ENCODE results near the gene INO80C. TPM values are rescaled to one million over a fixed set of nuclear protein-coding genes. Genes with fewer than 3 reads are reported as not detected.

INO80C gene
- total and polyA plus RNA-seq, 5 experiments from 2014 or later = 18.7 to 29.4 (median 21.1) TPM

- peaks cover 0 to 6% (median under 1%) of the 10 kb centered on the region in 4 donors for H3K4me1 Mint-ChIP-seq
- POLR2A ChIA-PET = no interaction called here
- no peak for DNase-seq
- H3K9me3 Mint-ChIP-seq = no peaks in the 10 kb centered on the region
- no peak for ATAC-seq
- H3K27ac Mint-ChIP-seq = no peak overlapping the region
- no peaks in the 10 kb centered on the region for H3K36me3 Mint-ChIP-seq
- H3K4me3 Mint-ChIP-seq = no peak overlapping the region
- H3K27me3 Mint-ChIP-seq = peaks cover 0 to 6% (median 0%) of the 10 kb centered on the region in 5 donors
Observed at GRCh38 chr18:35508746-35509338, 11.1 kb upstream of the INO80C start.

GRCh38 chr18:35508030-35508429 lies 10.3 kb upstream of the INO80C start:
- Mint-ChIP-seq H3K4me1 (peaks cover 0 to 6% (median under 1%) of the 10 kb centered on the region in 4 donors), H3K27me3 (peaks cover 0 to 10% (median 0%) of the 10 kb centered on the region in 5 donors), H3K9me3 (no peaks in the 10 kb centered on the region)

DNA sequence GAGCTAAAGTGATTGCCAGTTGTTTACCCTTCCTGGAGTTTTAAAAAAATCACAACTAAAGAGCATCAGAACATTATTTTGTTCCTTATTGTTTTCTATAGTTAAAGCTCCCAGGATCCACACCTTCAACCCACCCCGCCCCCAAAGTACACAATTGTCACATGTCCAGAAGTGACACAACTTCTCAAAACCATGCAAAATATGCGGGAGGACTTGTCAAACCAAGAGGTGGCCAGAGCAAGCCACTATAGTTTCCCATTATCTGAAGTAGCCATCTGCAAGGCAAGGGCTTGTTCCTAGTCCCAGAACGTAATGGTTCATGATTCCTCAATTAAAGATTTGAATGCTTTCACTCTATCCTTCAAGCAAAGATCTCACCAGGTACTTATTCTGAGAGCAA lies 9.9 kb upstream of the INO80C start:
- peaks cover 0 to 6% (median 2%) of the 10 kb centered on the region in 4 donors for H3K4me1 Mint-ChIP-seq
- POLR2A ChIA-PET = no interaction called here
- peaks cover 0 to 10% (median 0%) of the 10 kb centered on the region in 5 donors for H3K27me3 Mint-ChIP-seq
- H3K9me3 Mint-ChIP-seq = no peaks in the 10 kb centered on the region
- ATAC-seq = no peak
- H3K4me3 Mint-ChIP-seq = no peak overlapping the region
- no peak for DNase-seq
- no peak overlapping the region for H3K27ac Mint-ChIP-seq
- H3K36me3 Mint-ChIP-seq = no peaks in the 10 kb centered on the region

More at GRCh38 chr18:35508030-35508429, 10.3 kb upstream of the INO80C start:
- POLR2A ChIA-PET = no interaction called here
- no peaks in the 10 kb centered on the region for H3K36me3 Mint-ChIP-seq
- DNase-seq = no peak
- ATAC-seq = no peak
- no peak overlapping the region for H3K27ac Mint-ChIP-seq
- no peak overlapping the region for H3K4me3 Mint-ChIP-seq

- Mint-ChIP-seq H3K27me3 (peaks cover 0 to 10% (median 0%) of the 10 kb centered on the region in 5 donors), H3K27ac (no peak overlapping the region), H3K9me3 (no peaks in the 10 kb centered on the region), H3K36me3 (no peaks in the 10 kb centered on the region), H3K4me1 (peaks cover 0 to 8% (median 4%) of the 10 kb centered on the region in 4 donors), H3K4me3 (no peak overlapping the region)
- DNase-seq (no peak), ATAC-seq (no peak)
- POLR2A ChIA-PET = no interaction called here
Observed at GRCh38 chr18:35507192-35507591, 9.4 kb upstream of the INO80C start.

GRCh38 chr18:35506024-35506712 lies 8.4 kb upstream of the INO80C start:
- Mint-ChIP-seq H3K27me3 (peaks cover 0 to 10% (median 0%) of the 10 kb centered on the region in 5 donors), H3K36me3 (no peaks in the 10 kb centered on the region), H3K4me3 (no peak overlapping the region), H3K9me3 (no peaks in the 10 kb centered on the region), H3K4me1 (peaks cover 0 to 7% (median 4%) of the 10 kb centered on the region in 4 donors), H3K27ac (no peak overlapping the region)
- ATAC-seq (no peak), DNase-seq (no peak)
- POLR2A ChIA-PET = no interaction called here

GRCh38 chr18:35504996-35505395 lies 7.2 kb upstream of the INO80C start:
- DNase-seq = no peak
- Mint-ChIP-seq H3K36me3 (no peaks in the 10 kb centered on the region), H3K4me1 (peaks cover 1 to 11% (median 4%) of the 10 kb centered on the region in 4 donors), H3K4me3 (no peak overlapping the region), H3K27me3 (peaks cover 0 to 10% (median 0%) of the 10 kb centered on the region in 5 donors), H3K27ac (no peak overlapping the region), H3K9me3 (no peaks in the 10 kb centered on the region)
- POLR2A ChIA-PET = interaction anchor here (0.6 kb wide), 1 partner anchor 362 kb away, joined by 3 read pairs; no protein-coding TSS in a partner anchor
- ATAC-seq = no peak

- no peak for DNase-seq
- H3K27me3 Mint-ChIP-seq = peaks cover 0 to 10% (median 0%) of the 10 kb centered on the region in 5 donors
- POLR2A ChIA-PET = no interaction called here
- no peak overlapping the region for H3K27ac Mint-ChIP-seq
- peaks cover 6 to 22% (median 17%) of the 10 kb centered on the region in 4 donors for H3K4me1 Mint-ChIP-seq
- H3K4me3 Mint-ChIP-seq = no peak overlapping the region
- no peaks in the 10 kb centered on the region for H3K9me3 Mint-ChIP-seq
- ATAC-seq = no peak
- no peaks in the 10 kb centered on the region for H3K36me3 Mint-ChIP-seq
Observed at GRCh38 chr18:35502052-35502451, 4.3 kb upstream of the INO80C start.

DNA sequence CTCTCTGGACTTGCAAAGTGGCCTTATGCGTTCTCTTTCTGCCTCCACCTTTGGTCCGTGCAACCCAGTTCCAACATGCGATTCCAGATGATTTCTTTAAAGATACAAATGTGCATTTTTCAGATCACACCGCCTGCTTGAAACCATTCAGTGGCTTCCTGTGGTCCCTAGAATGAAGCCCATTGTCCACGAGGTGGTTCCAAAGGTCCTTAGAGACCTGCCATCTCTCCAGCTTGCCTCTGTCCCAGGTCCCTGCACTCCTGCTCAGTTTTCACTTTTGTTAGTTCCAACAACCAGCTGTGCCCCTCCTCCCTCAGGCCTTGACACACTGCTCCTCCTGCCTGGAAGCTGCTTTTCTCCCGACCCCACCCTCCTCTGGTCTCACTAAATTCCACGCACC lies 3.6 kb upstream of the INO80C start:
- ATAC-seq = no peak
- no peak for DNase-seq
- Mint-ChIP-seq H3K4me3 (no peak overlapping the region), H3K4me1 (peaks cover 8 to 29% (median 23%) of the 10 kb centered on the region in 4 donors), H3K9me3 (no peaks in the 10 kb centered on the region), H3K36me3 (no peaks in the 10 kb centered on the region), H3K27me3 (peaks cover 0 to 10% (median 0%) of the 10 kb centered on the region in 5 donors), H3K27ac (peak overlapping the region in 1 of 10 donors; percentile 16)
- POLR2A ChIA-PET = no interaction called here

GRCh38 chr18:35500113-35500512 lies 2.4 kb upstream of the INO80C start:
- Mint-ChIP-seq H3K9me3 (no peaks in the 10 kb centered on the region), H3K4me3 (peak overlapping the region in 1 of 10 donors; percentile 20), H3K27me3 (peaks cover 0 to 10% (median 0%) of the 10 kb centered on the region in 5 donors), H3K4me1 (peaks cover 10 to 41% (median 33%) of the 10 kb centered on the region in 4 donors), H3K27ac (peak overlapping the region in 3 of 10 donors; percentile 28 to 65 (median 30)), H3K36me3 (no peaks in the 10 kb centered on the region)
- POLR2A ChIA-PET = no interaction called here
- DNase-seq = no peak
- no peak for ATAC-seq

DNA sequence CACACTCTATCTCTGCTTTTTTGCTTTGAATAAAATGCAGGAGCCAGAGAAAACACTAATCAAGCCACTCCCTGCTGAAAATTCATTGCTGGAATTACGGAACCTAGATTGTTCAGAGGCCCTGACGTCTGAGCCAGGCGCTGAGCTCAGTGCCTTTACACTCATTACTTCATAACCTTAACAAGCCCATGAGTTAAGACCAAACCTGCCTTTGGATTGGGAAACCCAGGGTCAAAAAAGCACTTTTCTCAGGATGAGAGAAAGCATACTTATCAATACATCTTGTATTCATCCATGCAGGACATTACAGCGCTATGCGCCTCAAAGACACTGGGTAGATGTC lies 762 bp downstream of the INO80C start:
- Mint-ChIP-seq H3K36me3 (no peaks in the 10 kb centered on the region), H3K4me3 (peak overlapping the region; percentile 92 to 100 (median 97)), H3K27me3 (peaks cover 0 to 2% (median 0%) of the 10 kb centered on the region in 5 donors), H3K27ac (peak overlapping the region; percentile 99 to 100 (median 100)), H3K9me3 (no peaks in the 10 kb centered on the region), H3K4me1 (peaks cover 13 to 56% (median 45%) of the 10 kb centered on the region in 4 donors)
- ATAC-seq (peak; percentile 15 to 19), DNase-seq (no peak)
- POLR2A ChIA-PET = interaction anchor here (0.9 to 2.1 kb wide), 13 partner anchors 18 to 1332 kb away, joined by 3 to 17 read pairs (median 5); partner anchors contain the start of genes ELP2, KIAA1328, RMP24 and RPRD1A

DNA sequence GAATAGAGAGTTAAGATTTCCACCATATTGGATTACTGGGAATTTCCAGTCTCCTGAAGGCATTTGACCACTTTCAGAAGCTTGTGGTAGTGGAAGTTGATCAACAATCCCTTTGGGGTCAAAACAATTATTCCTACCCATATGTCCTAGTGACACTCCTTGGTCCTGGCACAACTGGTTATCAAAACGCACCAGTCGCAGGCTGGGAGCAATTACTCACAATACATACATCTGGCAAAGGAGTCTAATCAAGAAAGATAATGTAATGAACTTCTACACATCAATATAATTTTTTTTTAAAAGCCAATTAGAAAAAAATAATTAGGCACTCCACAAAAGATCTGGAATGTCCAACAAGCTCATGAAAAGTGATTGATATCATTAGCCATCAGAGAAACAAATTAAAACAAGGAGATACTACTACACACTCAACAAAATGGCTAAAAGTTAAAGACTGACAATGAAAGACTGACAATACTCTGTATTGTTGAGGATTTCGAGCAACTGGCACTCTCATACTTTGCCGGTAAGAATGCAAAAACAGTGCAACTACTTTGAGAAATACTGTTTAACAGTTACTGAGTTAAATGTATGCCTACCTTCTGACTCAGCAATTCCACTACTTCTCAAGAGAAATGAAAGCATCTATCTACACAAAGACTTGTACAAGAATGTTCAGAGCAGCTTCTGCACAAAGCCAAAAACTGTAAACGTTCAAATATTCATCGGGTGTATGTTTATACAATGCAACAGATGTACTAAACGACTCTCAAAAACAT lies 2.0 kb downstream of the INO80C start:
- POLR2A ChIA-PET = interaction anchor here (0.7 kb wide), 1 partner anchor 77 kb away, joined by 3 read pairs; no protein-coding TSS in a partner anchor
- peaks cover 0 to 2% (median 0%) of the 10 kb centered on the region in 5 donors for H3K27me3 Mint-ChIP-seq
- peaks cover 22 to 64% (median 57%) of the 10 kb centered on the region in 4 donors for H3K4me1 Mint-ChIP-seq

GRCh38 chr18:35494251-35495220 lies 3.2 kb downstream of the INO80C start:
- peaks cover 22 to 74% (median 64%) of the 10 kb centered on the region in 4 donors for H3K4me1 Mint-ChIP-seq
- peak overlapping the region in 1 of 10 donors; percentile 14 for H3K27ac Mint-ChIP-seq
- H3K9me3 Mint-ChIP-seq = no peaks in the 10 kb centered on the region
- no peaks in the 10 kb centered on the region for H3K36me3 Mint-ChIP-seq
- POLR2A ChIA-PET = no interaction called here
- H3K4me3 Mint-ChIP-seq = peak overlapping the region in 3 of 10 donors; percentile 11 to 24 (median 11)
- peaks cover 0 to 2% (median 0%) of the 10 kb centered on the region in 5 donors for H3K27me3 Mint-ChIP-seq
- no peak for DNase-seq
- ATAC-seq = no peak

More for the DNA sequence above, 2.0 kb downstream of the INO80C start:
- no peaks in the 10 kb centered on the region for H3K36me3 Mint-ChIP-seq
- H3K9me3 Mint-ChIP-seq = no peaks in the 10 kb centered on the region
- ATAC-seq (no peak), DNase-seq (no peak)
- peak overlapping the region in 3 of 10 donors; percentile 35 to 100 (median 43) for H3K27ac Mint-ChIP-seq
- peak overlapping the region in 8 of 10 donors; percentile 41 to 100 (median 94) for H3K4me3 Mint-ChIP-seq

Measured in naive thymus-derived CD8-positive, alpha-beta T cell (primary cell).